Testis (tissue), 3 donors: ENCODE measurements around the gene COLGALT1. TPM values are rescaled to one million over a fixed set of nuclear protein-coding genes. Genes with fewer than 3 reads are reported as not detected.

Source experiments
- DNase-seq: peaks from one replicate; pipeline ENCODE4 v3.0.0-alpha.2; 2019
- H3K27ac ChIP-seq, 2 donors: fragments of 200-600 bp; sonication (generic); one replicate each; pipeline ENCODE4 v1.5.1; 2019
- H3K27me3 ChIP-seq: fragments of 200-600 bp; sonication (generic); one replicate; pipeline ENCODE4 v1.5.1; 2019
- H3K36me3 ChIP-seq: fragments of 200-600 bp; sonication (generic); one replicate; pipeline ENCODE4 v1.5.1; 2017; ENCODE audit warnings: low read depth; ENCODE audit errors: missing control alignments
- H3K4me1 ChIP-seq: fragments of 200-600 bp; sonication (generic); one replicate; pipeline ENCODE4 v1.5.1; 2019
- H3K4me3 ChIP-seq, 2 donors: fragments of 200-600 bp; sonication (generic); one replicate each; pipeline ENCODE4 v1.5.1; 2017 to 2019
- H3K9me3 ChIP-seq: fragments of 200-600 bp; sonication (generic); one replicate; pipeline ENCODE4 v1.5.1; 2017
- POLR2A ChIP-seq: fragments of 450-650 bp; IDR thresholded peaks from one replicate; pipeline ENCODE4 v1.6.1; 2017; ENCODE audit warnings: antibody characterized with exemption, mild to moderate bottlenecking, moderate library complexity
- WGBS, 2 donors: methylation state at CpG; one replicate each; pipeline ENCODE4 v1.1.5; 2018; 5-methylcytosine and 5-hydroxymethylcytosine counted together
- intact Hi-C: fragments of 100-400 bp; cut with DNase I; formaldehyde crosslinking; loops from one replicate; pipeline ENCODE4 v1.15.1; 2023; ENCODE audit warnings: low total_unique reads
- polyA plus RNA-seq: library from polyadenylated mRNA; stranded (reverse); fragments of 350-450 nt; fragmentation: Illumina TruSeq; extraction: RNeasy Lipid Tissue Mini Kit (QIAGEN cat#74804); gene quantifications from one replicate; pipeline ENCODE4 v1.2.3, GENCODE V29; 2014; ENCODE audit warnings: low read depth, low replicate concordance; ENCODE audit not compliant: insufficient read depth
- total RNA-seq, 2 donors: library from RNA; depleted of rRNA; stranded (reverse); fragments of >200 nt; gene quantifications; one replicate each; pipeline ENCODE4 v1.2.3, GENCODE V29; 2016
- TF ChIP-seq, protein P1 (sequence below), 3 experiments: fragments of 450-650 bp in 2 of 3; fragments of 200-600 bp in 1 of 3; sonication (generic) in 1 of 3; IDR thresholded peaks; one replicate each; pipeline ENCODE4 v1.5.1; 2016 to 2019; ENCODE audit warnings: antibody characterized with exemption in 3 of 3, mild to moderate bottlenecking in 2 of 3, moderate library complexity in 1 of 3

The COLGALT1 gene
- total and polyA plus RNA-seq, 3 donors from 2014 or later = 52.0 to 94.5 (median 70.3) TPM

DNA sequence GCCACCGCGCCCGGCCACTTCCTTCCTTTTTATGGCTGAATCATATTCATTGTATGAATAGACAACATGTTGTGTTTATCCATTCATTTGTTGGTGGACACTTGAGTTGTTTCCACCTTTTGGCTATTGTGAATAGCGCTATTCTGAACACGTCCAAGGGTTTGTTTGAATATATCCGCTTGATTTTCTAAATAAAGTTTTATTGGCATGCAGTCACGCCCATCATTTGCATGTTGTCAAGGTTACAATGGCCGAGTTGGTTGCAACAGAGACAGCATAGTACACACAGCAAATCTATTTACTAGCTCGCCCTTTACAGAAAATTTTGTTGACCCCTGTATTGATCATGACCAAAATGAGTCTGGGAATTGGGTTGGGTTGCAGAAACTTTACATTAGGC lies 43.5 kb downstream of the COLGALT1 start:
- intact Hi-C loops = no loop called here
- Histone ChIP-seq H3K27ac (no peak overlapping the region), H3K9me3 (no peaks in the 10 kb centered on the region), H3K4me1 (no peaks in the 10 kb centered on the region), H3K4me3 (no peak overlapping the region), H3K36me3 (no peaks in the 10 kb centered on the region), H3K27me3 (no peaks in the 10 kb centered on the region)
- WGBS, 2 donors = 86 to 87% methylated on average over 9 of the region's 9 CpGs
- DNase-seq = no peak
- TF ChIP-seq, protein P1, sequence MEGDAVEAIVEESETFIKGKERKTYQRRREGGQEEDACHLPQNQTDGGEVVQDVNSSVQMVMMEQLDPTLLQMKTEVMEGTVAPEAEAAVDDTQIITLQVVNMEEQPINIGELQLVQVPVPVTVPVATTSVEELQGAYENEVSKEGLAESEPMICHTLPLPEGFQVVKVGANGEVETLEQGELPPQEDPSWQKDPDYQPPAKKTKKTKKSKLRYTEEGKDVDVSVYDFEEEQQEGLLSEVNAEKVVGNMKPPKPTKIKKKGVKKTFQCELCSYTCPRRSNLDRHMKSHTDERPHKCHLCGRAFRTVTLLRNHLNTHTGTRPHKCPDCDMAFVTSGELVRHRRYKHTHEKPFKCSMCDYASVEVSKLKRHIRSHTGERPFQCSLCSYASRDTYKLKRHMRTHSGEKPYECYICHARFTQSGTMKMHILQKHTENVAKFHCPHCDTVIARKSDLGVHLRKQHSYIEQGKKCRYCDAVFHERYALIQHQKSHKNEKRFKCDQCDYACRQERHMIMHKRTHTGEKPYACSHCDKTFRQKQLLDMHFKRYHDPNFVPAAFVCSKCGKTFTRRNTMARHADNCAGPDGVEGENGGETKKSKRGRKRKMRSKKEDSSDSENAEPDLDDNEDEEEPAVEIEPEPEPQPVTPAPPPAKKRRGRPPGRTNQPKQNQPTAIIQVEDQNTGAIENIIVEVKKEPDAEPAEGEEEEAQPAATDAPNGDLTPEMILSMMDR (IDR thresholded peaks at IDR 0.05) = no peak
- TF ChIP-seq POLR2A = no peak

DNA sequence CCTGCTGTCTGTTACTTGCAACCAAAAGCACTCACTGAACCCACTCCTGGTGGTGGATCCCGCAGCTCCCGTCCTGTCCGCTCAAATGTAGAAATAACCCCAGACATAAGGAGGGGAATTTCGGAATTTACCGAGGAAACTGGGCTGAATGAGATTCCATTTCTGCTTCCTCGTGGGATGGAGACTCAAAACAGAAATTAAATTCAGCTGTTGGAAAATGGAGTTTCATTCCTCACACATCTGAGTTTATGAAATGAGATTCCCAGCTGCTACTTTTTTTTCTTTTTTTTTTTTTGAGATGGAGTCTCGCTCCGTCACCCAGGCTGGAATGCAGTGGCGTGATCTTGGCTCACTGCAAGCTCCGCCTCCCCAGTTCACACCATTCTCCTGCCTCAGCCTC lies 44.3 kb downstream of the COLGALT1 start:
- H3K4me1 ChIP-seq = no peaks in the 10 kb centered on the region
- intact Hi-C loops = no loop called here
- no peak for DNase-seq
- no peaks in the 10 kb centered on the region for H3K27me3 ChIP-seq
- TF ChIP-seq, protein P1 (IDR thresholded peaks at IDR 0.05) = no peak
- TF ChIP-seq POLR2A = no peak
- no peaks in the 10 kb centered on the region for H3K9me3 ChIP-seq
- H3K36me3 ChIP-seq = no peaks in the 10 kb centered on the region
- no peak overlapping the region for H3K4me3 ChIP-seq
- no peak overlapping the region for H3K27ac ChIP-seq
- 58 to 70% methylated on average over 10 of the region's 10 CpGs for WGBS, 2 donors

DNA sequence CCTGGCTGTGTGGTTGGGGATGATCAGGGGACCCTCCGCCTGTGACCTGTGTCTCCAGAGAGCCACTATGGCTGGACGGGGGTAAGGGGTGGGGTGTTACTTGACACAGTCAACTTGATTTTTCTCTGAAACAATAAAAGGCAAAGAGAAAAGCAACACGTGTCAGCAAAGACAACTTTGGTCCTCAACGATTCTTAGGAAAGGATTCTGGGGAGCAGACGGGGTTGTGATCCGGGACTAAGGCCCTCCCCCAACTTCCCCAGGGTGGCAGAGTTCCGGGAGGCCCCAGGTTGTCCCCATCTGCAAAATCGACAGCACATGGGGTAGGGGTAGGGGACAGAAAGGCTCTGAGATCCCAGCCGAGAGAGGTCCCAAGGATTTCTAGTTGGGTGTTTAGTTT lies 46.2 kb downstream of the COLGALT1 start:
- intact Hi-C loops = no loop called here
- Histone ChIP-seq H3K36me3 (no peaks in the 10 kb centered on the region), H3K4me1 (peaks cover 3% of the 10 kb centered on the region), H3K27ac (no peak overlapping the region), H3K27me3 (no peaks in the 10 kb centered on the region), H3K9me3 (no peaks in the 10 kb centered on the region), H3K4me3 (no peak overlapping the region)
- 41 to 45% methylated on average over 9 of the region's 9 CpGs for WGBS, 2 donors
- DNase-seq = no peak
- TF ChIP-seq, protein P1 (IDR thresholded peaks at IDR 0.05) = no peak
- no peak for TF ChIP-seq POLR2A

DNA sequence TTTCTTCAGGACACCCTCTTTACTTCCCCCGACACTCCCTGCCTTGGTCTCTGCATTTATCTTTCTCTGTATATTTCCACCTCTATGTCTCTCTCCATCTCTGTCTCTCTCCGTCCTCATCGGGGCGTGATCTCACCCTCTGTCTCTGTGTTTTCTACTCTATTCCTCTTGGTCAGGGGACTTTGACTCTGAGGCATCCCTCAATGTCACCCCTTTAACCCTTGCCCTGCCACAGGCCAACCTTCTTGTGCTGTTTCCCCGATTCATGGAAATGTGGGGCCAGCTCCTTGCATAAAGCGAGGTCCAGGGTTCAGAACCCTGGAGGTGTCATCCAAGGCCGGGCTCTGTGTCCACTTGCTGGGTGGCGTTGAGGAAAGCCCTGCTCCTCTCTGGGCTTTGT lies 46.8 kb downstream of the COLGALT1 start:
- intact Hi-C loops = no loop called here
- no peak for DNase-seq
- Histone ChIP-seq H3K9me3 (no peaks in the 10 kb centered on the region), H3K4me1 (peaks cover 4% of the 10 kb centered on the region), H3K36me3 (no peaks in the 10 kb centered on the region), H3K4me3 (no peak overlapping the region), H3K27me3 (no peaks in the 10 kb centered on the region), H3K27ac (no peak overlapping the region)
- WGBS, 2 donors = 66 to 79% methylated on average over 8 of the region's 8 CpGs
- TF ChIP-seq, protein P1 (IDR thresholded peaks at IDR 0.05) = no peak
- TF ChIP-seq POLR2A = no peak

DNA sequence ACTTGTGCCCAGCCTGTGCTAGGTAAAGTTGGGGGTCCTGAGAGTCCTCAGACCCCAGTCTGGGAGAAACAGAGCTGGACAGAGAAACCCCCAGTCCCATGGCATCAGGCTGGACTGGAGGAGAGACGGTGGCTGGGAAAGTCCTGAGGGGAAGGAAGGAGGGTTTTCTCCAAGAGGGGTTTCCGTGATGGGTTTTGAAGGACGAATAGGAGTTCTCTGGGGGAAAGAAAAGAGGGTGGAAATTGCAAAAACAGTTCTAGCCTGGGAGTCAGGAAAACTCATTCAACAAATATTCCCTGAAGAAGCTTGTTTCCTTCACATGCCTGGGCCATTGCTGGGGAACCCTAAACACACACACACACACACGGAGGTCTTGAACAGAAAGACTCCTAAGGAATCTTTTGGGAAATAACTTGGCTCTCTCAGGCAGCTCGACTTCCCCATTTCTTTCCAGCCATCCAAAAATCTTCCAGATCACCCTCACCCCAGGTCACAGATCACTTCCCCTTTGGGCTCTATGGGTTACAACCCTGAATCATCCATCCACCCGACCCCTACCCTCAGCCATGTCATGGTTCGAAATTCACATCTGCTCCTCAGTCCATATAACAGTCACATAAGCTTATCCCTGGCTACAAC lies 47.5 kb downstream of the COLGALT1 start:
- no peaks in the 10 kb centered on the region for H3K27me3 ChIP-seq

More for the DNA sequence above, 47.5 kb downstream of the COLGALT1 start:
- intact Hi-C loops = no loop called here
- no peak overlapping the region for H3K4me3 ChIP-seq
- H3K4me1 ChIP-seq = peaks cover 4% of the 10 kb centered on the region
- 64 to 77% methylated on average over 7 of the region's 7 CpGs for WGBS, 2 donors
- DNase-seq = no peak
- no peaks in the 10 kb centered on the region for H3K9me3 ChIP-seq
- no peak overlapping the region for H3K27ac ChIP-seq
- no peaks in the 10 kb centered on the region for H3K36me3 ChIP-seq
- no peak for TF ChIP-seq POLR2A
- TF ChIP-seq, protein P1 (IDR thresholded peaks at IDR 0.05) = no peak
